ENCODE measurements around the gene LRRC42. TPM values are rescaled to one million over a fixed set of nuclear protein-coding genes. Genes with fewer than 3 reads are reported as not detected.

The LRRC42 gene
- total RNA-seq, 4 donors from 2014 or later: 18.7 to 24.3 (median 23.3) TPM

DNA sequence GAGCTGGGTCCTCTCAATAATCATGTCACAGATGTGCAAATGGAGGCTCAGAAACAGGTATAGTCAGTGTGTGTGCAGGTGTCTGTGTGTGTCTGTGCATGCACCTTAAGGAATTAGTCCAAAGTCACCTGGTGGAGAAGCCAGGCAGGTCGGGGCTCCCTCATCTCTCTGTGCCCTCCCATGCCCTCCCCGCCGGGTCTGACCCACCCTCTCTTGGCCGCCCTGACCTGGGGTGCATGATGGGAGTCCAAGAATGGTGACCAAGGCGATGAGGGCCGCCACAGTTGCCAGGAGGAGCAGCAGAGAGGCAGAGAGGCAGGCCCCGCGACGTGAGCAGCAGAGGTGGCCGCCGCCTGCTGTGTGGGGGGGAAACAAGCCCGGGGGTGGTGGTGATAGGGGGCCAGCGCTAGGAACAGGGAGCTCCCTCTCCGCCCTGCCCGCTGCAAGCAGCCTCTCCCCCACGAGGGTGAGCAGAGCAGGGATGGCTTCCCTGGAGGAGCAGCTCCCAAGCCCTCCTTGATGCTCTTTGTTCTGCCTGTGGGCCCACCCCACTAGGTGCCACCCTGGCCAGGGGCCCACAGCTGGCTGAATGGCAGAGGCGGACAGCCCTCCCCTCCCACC lies 68.0 kb downstream of the LRRC42 start:
- no peak overlapping the region for H3K27ac ChIP-seq
- no peak for DNase-seq
- no peaks in the 10 kb centered on the region for H3K36me3 ChIP-seq
- 53 to 67% methylated on average over 5 to 8 of the region's 17 CpGs for WGBS, 2 donors
- no peaks in the 10 kb centered on the region for H3K9me3 ChIP-seq
- intact Hi-C loops (cut with DNase I): no loop called here
- H3K27me3 ChIP-seq: peaks cover 0 to 36% (median 0%) of the 10 kb centered on the region in 4 donors
- peaks cover 10 to 44% (median 10%) of the 10 kb centered on the region in 3 donors for H3K4me1 ChIP-seq
- H3K4me3 ChIP-seq: no peak overlapping the region
- TF ChIP-seq, protein P1, sequence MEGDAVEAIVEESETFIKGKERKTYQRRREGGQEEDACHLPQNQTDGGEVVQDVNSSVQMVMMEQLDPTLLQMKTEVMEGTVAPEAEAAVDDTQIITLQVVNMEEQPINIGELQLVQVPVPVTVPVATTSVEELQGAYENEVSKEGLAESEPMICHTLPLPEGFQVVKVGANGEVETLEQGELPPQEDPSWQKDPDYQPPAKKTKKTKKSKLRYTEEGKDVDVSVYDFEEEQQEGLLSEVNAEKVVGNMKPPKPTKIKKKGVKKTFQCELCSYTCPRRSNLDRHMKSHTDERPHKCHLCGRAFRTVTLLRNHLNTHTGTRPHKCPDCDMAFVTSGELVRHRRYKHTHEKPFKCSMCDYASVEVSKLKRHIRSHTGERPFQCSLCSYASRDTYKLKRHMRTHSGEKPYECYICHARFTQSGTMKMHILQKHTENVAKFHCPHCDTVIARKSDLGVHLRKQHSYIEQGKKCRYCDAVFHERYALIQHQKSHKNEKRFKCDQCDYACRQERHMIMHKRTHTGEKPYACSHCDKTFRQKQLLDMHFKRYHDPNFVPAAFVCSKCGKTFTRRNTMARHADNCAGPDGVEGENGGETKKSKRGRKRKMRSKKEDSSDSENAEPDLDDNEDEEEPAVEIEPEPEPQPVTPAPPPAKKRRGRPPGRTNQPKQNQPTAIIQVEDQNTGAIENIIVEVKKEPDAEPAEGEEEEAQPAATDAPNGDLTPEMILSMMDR (IDR thresholded peaks at IDR 0.05): no peak
- no peak for TF ChIP-seq POLR2A (IDR thresholded peaks at IDR 0.05)

- peak overlapping the region; percentile 71 to 83 (median 76) for H3K27ac ChIP-seq
- peak in 1 of 4 donors; percentile 10 for TF ChIP-seq POLR2A (IDR thresholded peaks at IDR 0.05)
- TF ChIP-seq, protein P1 (IDR thresholded peaks at IDR 0.05): no peak
- H3K4me3 ChIP-seq: no peak overlapping the region
- 23 to 45% methylated on average over 5 to 8 of the region's 8 CpGs for WGBS, 2 donors
- H3K27me3 ChIP-seq: peaks cover 0 to 27% (median 0%) of the 10 kb centered on the region in 4 donors
- no peaks in the 10 kb centered on the region for H3K9me3 ChIP-seq
- H3K4me1 ChIP-seq: peaks cover 10 to 44% (median 10%) of the 10 kb centered on the region in 3 donors
- intact Hi-C loops (cut with DNase I): no loop called here
- no peak for DNase-seq
- H3K36me3 ChIP-seq: no peaks in the 10 kb centered on the region
Observed at GRCh38 chr1:54016343-54017282, 70.5 kb downstream of the LRRC42 start.

Other genes with a start within 250 kb of the LRRC42 start
- under 1 TPM in 1 of 4 donors, not detected in 3; 0.57 TPM for gene GLIS1, start 207.2 kb upstream of the LRRC42 start, total RNA-seq
- gene NDC1, start 108.1 kb upstream of the LRRC42 start, total RNA-seq: 10 to 100 TPM in 3 of 4 donors, 1 to 10 TPM in 1; 7.2 to 29.1 (median 21.0) TPM
- 10 to 100 TPM; 15.8 to 25.3 (median 17.0) TPM for gene YIPF1, start 56.6 kb upstream of the LRRC42 start, total RNA-seq
- gene DIO1, start 52.2 kb upstream of the LRRC42 start, total RNA-seq: not detected
- gene IFT25, start 651 bp upstream of the LRRC42 start, total RNA-seq: 10 to 100 TPM; 11.7 to 24.6 (median 17.1) TPM
- gene LDLRAD1, start 71.8 kb downstream of the LRRC42 start, total RNA-seq: 1 to 10 TPM in 1 of 4 donors, under 1 TPM in 1, not detected in 2; 0.49 to 1.4 TPM
- 100 to 1,000 TPM; 166 to 356 (median 232) TPM for gene TMEM59, start 106.9 kb downstream of the LRRC42 start, total RNA-seq
- 1 to 10 TPM; 1.9 to 4.3 (median 3.2) TPM for gene TCEANC2, start 107.3 kb downstream of the LRRC42 start, total RNA-seq
- under 1 TPM in 1 of 4 donors, not detected in 3; 0.19 TPM for gene CDCP2, start 206.7 kb downstream of the LRRC42 start, total RNA-seq

All from esophagus squamous epithelium (tissue), 5 donors.